ENCODE measurements around the gene ZDHHC7. TPM values are rescaled to one million over a fixed set of nuclear protein-coding genes. Genes with fewer than 3 reads are reported as not detected.

Gene ZDHHC7
- total RNA-seq, 4 donors from 2014 or later, result 49.8 to 59.2 (median 54.3) TPM

GRCh38 chr16:85005285-85006069 is 5.9 kb downstream of the ZDHHC7 start:
- no peak for DNase-seq

GRCh38 chr16:85004587-85005205 is 6.6 kb downstream of the ZDHHC7 start:
- Histone ChIP-seq H3K4me3 (replicated peaks in 1 of 3) (no peak overlapping the region), H3K4me1 (peaks cover 15 to 77% of the 10 kb centered on the region in 2 donors), H3K9me3 (no peaks in the 10 kb centered on the region), H3K36me3 (no peaks in the 10 kb centered on the region), H3K27ac (peak overlapping the region; percentile 34 to 59 (median 53)), H3K27me3 (no peaks in the 10 kb centered on the region)
- TF ChIP-seq CTCF (IDR thresholded peaks at IDR 0.05) (no peak), POLR2A (IDR thresholded peaks at IDR 0.05) (no peak)
- WGBS, 2 donors, result 66 to 73% methylated on average over 10 of the region's 10 CpGs
- intact Hi-C loops (cut with DNase I), result no loop called here
- DNase-seq, result peak in 1 of 2 donors; percentile 13

More at GRCh38 chr16:85005285-85006069, 5.9 kb downstream of the ZDHHC7 start:
- no peak for TF ChIP-seq POLR2A (IDR thresholded peaks at IDR 0.05)
- no peak for TF ChIP-seq CTCF (IDR thresholded peaks at IDR 0.05)
- H3K9me3 ChIP-seq, result no peaks in the 10 kb centered on the region
- peak overlapping the region; percentile 34 to 59 (median 53) for H3K27ac ChIP-seq
- no peaks in the 10 kb centered on the region for H3K36me3 ChIP-seq
- H3K4me1 ChIP-seq, result peaks cover 21 to 77% of the 10 kb centered on the region in 2 donors
- H3K4me3 ChIP-seq (replicated peaks in 1 of 3), result no peak overlapping the region
- 63 to 68% methylated on average over 11 of the region's 11 CpGs for WGBS, 2 donors
- H3K27me3 ChIP-seq, result no peaks in the 10 kb centered on the region
- intact Hi-C loops (cut with DNase I), result no loop called here

GRCh38 chr16:85003725-85004586 is 7.4 kb downstream of the ZDHHC7 start:
- Histone ChIP-seq H3K9me3 (no peaks in the 10 kb centered on the region), H3K27ac (peak overlapping the region in 1 of 3 donors; percentile 53), H3K36me3 (no peaks in the 10 kb centered on the region), H3K4me1 (peaks cover 15 to 80% of the 10 kb centered on the region in 2 donors), H3K27me3 (no peaks in the 10 kb centered on the region), H3K4me3 (replicated peaks in 1 of 3) (no peak overlapping the region)
- DNase-seq, result no peak
- 77 to 79% methylated on average over 16 of the region's 16 CpGs for WGBS, 2 donors
- TF ChIP-seq CTCF (IDR thresholded peaks at IDR 0.05) (no peak), POLR2A (IDR thresholded peaks at IDR 0.05) (no peak)
- intact Hi-C loops (cut with DNase I), result no loop called here

GRCh38 chr16:85003076-85003475 is 8.3 kb downstream of the ZDHHC7 start:
- H3K4me1 ChIP-seq, result peaks cover 15 to 75% of the 10 kb centered on the region in 2 donors
- H3K27me3 ChIP-seq, result no peaks in the 10 kb centered on the region
- H3K9me3 ChIP-seq, result no peaks in the 10 kb centered on the region
- H3K36me3 ChIP-seq, result no peaks in the 10 kb centered on the region
- WGBS, 2 donors, result 86 to 90% methylated on average over 13 of the region's 13 CpGs
- H3K4me3 ChIP-seq (replicated peaks in 1 of 3), result no peak overlapping the region
- no peak for TF ChIP-seq CTCF (IDR thresholded peaks at IDR 0.05)
- no peak for TF ChIP-seq POLR2A (IDR thresholded peaks at IDR 0.05)
- intact Hi-C loops (cut with DNase I), result no loop called here
- DNase-seq, result no peak
- H3K27ac ChIP-seq, result peak overlapping the region in 2 of 3 donors; percentile 5 to 52

All from thyroid gland (tissue), 4 donors.